Endothelial cell of hepatic sinusoid (primary cell): Measurements from ENCODE around the gene PPP6R3.

Experiments
- in situ Hi-C: cut with HindIII; loops from 2 replicates; pipeline ENCODE4 v1.10.0; 2017; ENCODE audit warnings: low sequenced_read_pairs

Gene PPP6R3

GRCh38 chr11:68660066-68660810 is 199.7 kb downstream of the PPP6R3 start:
- in situ Hi-C loops, result no loop called here

DNA sequence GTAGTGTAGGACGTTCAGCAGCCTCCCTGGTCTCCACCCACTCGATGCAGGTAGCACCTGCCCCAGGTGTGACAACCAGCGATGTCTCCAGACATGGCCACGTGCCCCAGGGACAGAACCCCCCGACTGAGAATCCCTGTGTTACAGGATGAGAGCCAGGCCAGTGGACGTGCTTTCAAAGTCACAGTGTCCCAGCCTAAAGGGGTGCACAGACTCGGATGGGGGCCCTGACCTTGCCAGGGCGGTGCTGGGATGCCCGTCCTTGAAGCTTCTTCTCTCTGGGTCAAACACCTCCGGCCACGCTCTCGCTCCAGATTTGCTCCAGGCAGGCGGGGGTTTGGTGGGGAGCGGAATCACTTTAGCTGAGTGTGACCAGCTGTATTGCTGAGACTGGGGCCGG is 200.5 kb downstream of the PPP6R3 start:
- in situ Hi-C loops, result no loop called here

DNA sequence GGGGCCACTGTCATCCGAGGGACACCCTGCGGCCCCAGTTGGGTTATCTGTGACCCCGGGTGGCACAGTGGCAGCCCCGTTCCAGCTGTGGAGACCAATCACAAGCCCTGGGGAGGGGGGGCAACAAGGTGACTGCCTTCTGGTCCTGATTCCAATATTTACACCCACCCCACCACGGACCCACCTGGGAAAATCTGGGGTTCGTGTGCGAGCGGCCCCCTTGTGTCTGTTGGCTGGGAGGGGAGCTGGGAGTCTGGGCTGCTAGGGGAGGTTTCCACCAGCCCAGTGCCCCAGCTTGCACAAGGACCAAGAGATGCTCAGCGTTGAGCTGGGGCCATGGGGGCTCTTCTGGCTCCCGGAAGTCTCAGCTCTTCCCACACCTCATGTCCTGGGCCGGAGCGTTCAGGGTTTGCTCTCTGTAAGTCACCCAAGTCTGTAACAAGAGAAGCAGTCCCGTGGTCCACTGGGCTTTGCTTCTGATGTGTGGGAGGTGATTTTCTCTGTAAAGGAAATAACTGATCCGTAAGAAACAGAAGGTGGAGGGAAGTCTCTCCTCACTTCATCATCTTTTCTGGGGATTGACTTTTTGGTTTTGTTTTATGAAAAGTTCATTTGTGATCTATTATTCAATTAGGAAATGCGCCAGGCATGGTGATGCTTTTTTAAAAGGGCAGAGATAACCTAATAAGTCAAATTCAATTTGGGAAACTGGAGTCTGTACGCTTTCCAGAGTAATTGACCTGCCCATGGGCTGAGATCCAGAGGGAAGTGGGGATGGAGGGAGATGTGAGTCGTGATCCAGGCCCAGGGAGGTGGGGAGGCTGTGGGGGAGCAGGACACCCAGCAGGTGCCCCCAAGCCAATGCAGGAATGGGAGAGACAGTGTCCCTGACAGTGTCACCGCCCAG is 201.4 kb downstream of the PPP6R3 start:
- in situ Hi-C loops, result no loop called here

- in situ Hi-C loops, result no loop called here
Observed at GRCh38 chr11:68663482-68664010, 203.0 kb downstream of the PPP6R3 start.

- in situ Hi-C loops, result no loop called here
Observed at GRCh38 chr11:68664141-68664540, 203.6 kb downstream of the PPP6R3 start.

GRCh38 chr11:68664906-68665305 is 204.4 kb downstream of the PPP6R3 start:
- in situ Hi-C loops, result no loop called here
